Activated B cell treated with CpG ODN at 0.5 μM for 24 hours (primary cell): ENCODE results near the gene SPATA9. TPM values are rescaled to one million over a fixed set of nuclear protein-coding genes. Genes with fewer than 3 reads are reported as not detected.

Experiments
- ATAC-seq: fragments of 200-7000 bp; cut with Tn5 transposase; one replicate; pipeline ENCODE4 v1.10.0; 2021; ENCODE audit warnings: low read depth, mild to moderate bottlenecking, moderate library complexity
- CTCF ChIA-PET: fragments of 350-600 bp; sonication (Branson Sonifier 250); formaldehyde crosslinking; loops from one replicate; lab custom pipeline; 2021; ENCODE audit warnings: antibody characterized with exemption; lab: Charles Lee
- POLR2A ChIA-PET: fragments of 350-600 bp; sonication (Branson Sonifier 250); formaldehyde crosslinking; loops from one replicate; lab custom pipeline; 2021; ENCODE audit warnings: antibody characterized with exemption; lab: Charles Lee
- DNase-seq: peaks from one replicate; pipeline ENCODE4 v3.0.0; 2022
- H3K27ac Mint-ChIP-seq: one replicate; pipeline ENCODE4 v1.8.0; 2020; ENCODE audit warnings: mixed read lengths
- H3K27me3 Mint-ChIP-seq: one replicate; pipeline ENCODE4 v1.8.0; 2021; ENCODE audit warnings: mixed read lengths
- H3K36me3 Mint-ChIP-seq: one replicate; pipeline ENCODE4 v1.8.0; 2021; ENCODE audit warnings: low read depth, mixed read lengths
- H3K4me1 Mint-ChIP-seq: one replicate; pipeline ENCODE4 v1.8.0; 2021; ENCODE audit warnings: mixed read lengths
- H3K4me3 Mint-ChIP-seq: one replicate; pipeline ENCODE4 v1.8.0; 2020; ENCODE audit warnings: mild to moderate bottlenecking, mixed read lengths
- H3K9me3 Mint-ChIP-seq: one replicate; pipeline ENCODE4 v1.8.0; 2020; ENCODE audit warnings: mixed read lengths
- CTCF ChIP-seq: fragments of 200-600 bp; IDR thresholded peaks from one replicate; pipeline ENCODE4 v1.8.0; 2022; ENCODE audit warnings: antibody characterized with exemption, mild to moderate bottlenecking
- intact Hi-C: fragments of 100-400 bp; cut with micrococcal nuclease; formaldehyde crosslinking; loops from one replicate; pipeline ENCODE4 v1.15.1; 2024
- total RNA-seq: library from RNA; stranded (reverse); gene quantifications from 2 replicates; pipeline ENCODE4 v1.2.3, GENCODE V29; 2022

The SPATA9 gene
- total RNA-seq = not detected in 2 replicates

- intact Hi-C loops = no loop called here
- Mint-ChIP-seq H3K36me3 (no peaks in the 10 kb centered on the region), H3K9me3 (no peaks in the 10 kb centered on the region), H3K27me3 (peaks cover 5% of the 10 kb centered on the region), H3K4me3 (no peak within 1 kb of the TSS), H3K27ac (no peak within 1 kb of the TSS), H3K4me1 (no peaks in the 10 kb centered on the region)
- ATAC-seq (no peak), DNase-seq (no peak)
- ChIA-PET POLR2A (no interaction called here), CTCF (no interaction called here)
- no peak for TF ChIP-seq CTCF
Measured at GRCh38 chr5:95682891-95683290, at the start of gene SPATA9. Gene SPATA9 (minus strand): TSS chr5:95682991. CDS start chr5:95682854, 137 bp downstream.

GRCh38 chr5:95731571-95732554 lies 49.1 kb upstream of the SPATA9 start:
- no peaks in the 10 kb centered on the region for H3K9me3 Mint-ChIP-seq
- H3K27me3 Mint-ChIP-seq = peaks cover 18% of the 10 kb centered on the region
- peaks cover 32% of the 10 kb centered on the region for H3K4me1 Mint-ChIP-seq
- no peak for DNase-seq
- H3K27ac Mint-ChIP-seq = peak overlapping the region; percentile 56
- ChIA-PET CTCF (interaction anchor here (1.4 to 1.8 kb wide), 4 partner anchors 28 to 114 kb away, joined by 4 to 12 read pairs (median 6); partner anchors contain the start of gene RFESD), POLR2A (interaction anchor here (1.0 to 1.6 kb wide), 4 partner anchors 28 to 85 kb away, joined by 3 to 6 read pairs (median 6); partner anchors contain the start of gene RFESD)
- peak overlapping the region; percentile 87 for H3K4me3 Mint-ChIP-seq
- intact Hi-C loops = loop anchor here (1.0 to 2.0 kb wide), 4 partner anchors 7 to 85 kb away; partner anchors contain the start of gene RFESD
- no peak for TF ChIP-seq CTCF
- ATAC-seq = peak; percentile 56
- no peaks in the 10 kb centered on the region for H3K36me3 Mint-ChIP-seq

- peaks cover 34% of the 10 kb centered on the region for H3K4me1 Mint-ChIP-seq
- DNase-seq (peak; percentile 52), ATAC-seq (peak; percentile 73)
- TF ChIP-seq CTCF = no peak
- intact Hi-C loops = loop anchor here (1.0 to 2.0 kb wide), 5 partner anchors 8 to 176 kb away; partner anchors contain the start of genes ARSK and RFESD
- no peaks in the 10 kb centered on the region for H3K36me3 Mint-ChIP-seq
- H3K27me3 Mint-ChIP-seq = peaks cover 18% of the 10 kb centered on the region
- ChIA-PET CTCF (interaction anchor here (1.4 to 1.8 kb wide), 4 partner anchors 29 to 115 kb away, joined by 4 to 12 read pairs (median 6); partner anchors contain the start of gene RFESD), POLR2A (interaction anchor here (0.7 to 1.6 kb wide), 5 partner anchors 29 to 230 kb away, joined by 3 to 6 read pairs (median 5); partner anchors contain the start of gene RFESD)
- no peaks in the 10 kb centered on the region for H3K9me3 Mint-ChIP-seq
- peak within 1 kb of the TSS; percentile 61 for H3K27ac Mint-ChIP-seq
- H3K4me3 Mint-ChIP-seq = peak within 1 kb of the TSS; percentile 87
Measured at GRCh38 chr5:95730730-95731570, 48.2 kb upstream of the SPATA9 start, which contains the start of gene RHOBTB3. Gene RHOBTB3 (plus strand): TSS chr5:95731336. CDS start chr5:95731683, 347 bp downstream.

- Mint-ChIP-seq H3K36me3 (no peaks in the 10 kb centered on the region), H3K9me3 (no peaks in the 10 kb centered on the region), H3K4me1 (peaks cover 34% of the 10 kb centered on the region), H3K4me3 (peak overlapping the region; percentile 86), H3K27ac (peak overlapping the region; percentile 61), H3K27me3 (peaks cover 18% of the 10 kb centered on the region)
- no peak for TF ChIP-seq CTCF
- ATAC-seq (no peak), DNase-seq (no peak)
- intact Hi-C loops = loop anchor here (1.0 to 2.0 kb wide), 3 partner anchors 17 to 175 kb away; partner anchors contain the start of genes ARSK and RFESD
- CTCF ChIA-PET = interaction anchor here (1.4 to 1.8 kb wide), 4 partner anchors 30 to 116 kb away, joined by 4 to 12 read pairs (median 6); partner anchors contain the start of gene RFESD
- POLR2A ChIA-PET = interaction anchor here (1.0 to 1.6 kb wide), 2 partner anchors 78 to 83 kb away, joined by 6 read pairs; partner anchors contain the start of gene RFESD
Measured at GRCh38 chr5:95730011-95730700, 47.4 kb upstream of the SPATA9 start.
